Thymus (tissue), 11 donors: ENCODE data around the gene ZCCHC24. TPM values are rescaled to one million over a fixed set of nuclear protein-coding genes. Genes with fewer than 3 reads are reported as not detected.

ENCODE experiments used
- DNase-seq, 9 donors: peaks; one replicate each; pipeline ENCODE4 v3.0.0-alpha.2; 2013; ENCODE audit warnings: low spot score in 9 of 9, low read depth in 6 of 9, missing footprints in 1 of 9
- H3K27ac ChIP-seq, 2 donors: one replicate each; pipeline ENCODE4 v1.5.1; 2013; ENCODE audit warnings: control low read depth in 1 of 2, low read depth in 1 of 2, low read length in 1 of 2, mild to moderate bottlenecking in 1 of 2, moderate library complexity in 1 of 2
- H3K27me3 ChIP-seq, 2 donors: one replicate each; pipeline ENCODE4 v1.5.1; 2013; ENCODE audit warnings: low read length in 1 of 2; ENCODE audit not compliant: control insufficient read depth in 2 of 2, insufficient read depth in 1 of 2
- H3K36me3 ChIP-seq, 2 donors: one replicate each; pipeline ENCODE4 v1.5.1; 2013; ENCODE audit warnings: low read length in 1 of 2, mild to moderate bottlenecking in 1 of 2, moderate library complexity in 1 of 2; ENCODE audit not compliant: control insufficient read depth in 2 of 2, insufficient read depth in 2 of 2
- H3K4me1 ChIP-seq, 2 donors: one replicate each; pipeline ENCODE4 v1.5.1; 2013; ENCODE audit warnings: low read length in 2 of 2; ENCODE audit not compliant: control insufficient read depth in 2 of 2, insufficient read depth in 2 of 2
- H3K4me3 ChIP-seq, 2 donors: one replicate each; pipeline ENCODE4 v1.5.1; 2013; ENCODE audit warnings: low read length in 2 of 2, control low read depth in 1 of 2, mild to moderate bottlenecking in 1 of 2
- H3K9me3 ChIP-seq, 2 donors: one replicate each; pipeline ENCODE4 v1.5.1; 2013; ENCODE audit warnings: low read length in 1 of 2, mild to moderate bottlenecking in 1 of 2; ENCODE audit not compliant: control insufficient read depth in 2 of 2, insufficient read depth in 1 of 2
- WGBS: extraction: QIAGEN DNeasy Blood & Tissue Kit; methylation state at CpG from one replicate; pipeline ENCODE4 v1.1.7; 2013; 5-methylcytosine and 5-hydroxymethylcytosine counted together
- polyA plus RNA-seq: library from polyadenylated mRNA; stranded (reverse); fragments of 200-250 nt; gene quantifications from one replicate; pipeline ENCODE4 v1.2.3, GENCODE V29; 2013
- total RNA-seq: library from RNA; stranded (reverse); fragments of 120-200 nt; gene quantifications from one replicate; pipeline ENCODE4 v1.2.4, GENCODE V29; 2013
- donor health status: healthy.

The ZCCHC24 gene
- total and polyA plus RNA-seq, 2 donors, result 1.2 to 5.4 TPM

DNA sequence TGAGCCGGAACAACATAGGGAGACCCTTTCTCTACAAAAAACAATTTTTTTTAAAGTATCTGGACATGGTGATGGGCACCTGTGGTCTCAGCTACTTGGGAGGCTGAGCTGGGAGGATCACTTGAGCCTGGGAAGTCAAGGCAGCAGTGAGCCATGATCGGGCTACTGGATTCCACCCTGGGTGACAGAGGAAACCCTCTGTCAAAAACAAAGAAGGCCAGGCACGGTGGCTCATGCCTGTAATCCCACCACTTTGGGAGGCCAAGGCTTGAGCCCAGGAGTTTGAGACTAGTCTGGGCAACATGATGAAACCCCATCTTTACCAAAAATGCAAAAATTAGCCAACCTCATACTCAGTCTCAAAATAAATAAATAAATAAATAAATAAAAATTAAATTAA is 19.9 kb upstream of the ZCCHC24 start:
- 97% methylated on average over 3 of the region's 3 CpGs for WGBS
- no peaks in the 10 kb centered on the region for H3K27me3 ChIP-seq
- H3K27ac ChIP-seq, result no peak overlapping the region
- H3K4me1 ChIP-seq, result no peaks in the 10 kb centered on the region
- H3K4me3 ChIP-seq, result no peak overlapping the region
- no peaks in the 10 kb centered on the region for H3K9me3 ChIP-seq
- DNase-seq, result no peak
- no peaks in the 10 kb centered on the region for H3K36me3 ChIP-seq

DNA sequence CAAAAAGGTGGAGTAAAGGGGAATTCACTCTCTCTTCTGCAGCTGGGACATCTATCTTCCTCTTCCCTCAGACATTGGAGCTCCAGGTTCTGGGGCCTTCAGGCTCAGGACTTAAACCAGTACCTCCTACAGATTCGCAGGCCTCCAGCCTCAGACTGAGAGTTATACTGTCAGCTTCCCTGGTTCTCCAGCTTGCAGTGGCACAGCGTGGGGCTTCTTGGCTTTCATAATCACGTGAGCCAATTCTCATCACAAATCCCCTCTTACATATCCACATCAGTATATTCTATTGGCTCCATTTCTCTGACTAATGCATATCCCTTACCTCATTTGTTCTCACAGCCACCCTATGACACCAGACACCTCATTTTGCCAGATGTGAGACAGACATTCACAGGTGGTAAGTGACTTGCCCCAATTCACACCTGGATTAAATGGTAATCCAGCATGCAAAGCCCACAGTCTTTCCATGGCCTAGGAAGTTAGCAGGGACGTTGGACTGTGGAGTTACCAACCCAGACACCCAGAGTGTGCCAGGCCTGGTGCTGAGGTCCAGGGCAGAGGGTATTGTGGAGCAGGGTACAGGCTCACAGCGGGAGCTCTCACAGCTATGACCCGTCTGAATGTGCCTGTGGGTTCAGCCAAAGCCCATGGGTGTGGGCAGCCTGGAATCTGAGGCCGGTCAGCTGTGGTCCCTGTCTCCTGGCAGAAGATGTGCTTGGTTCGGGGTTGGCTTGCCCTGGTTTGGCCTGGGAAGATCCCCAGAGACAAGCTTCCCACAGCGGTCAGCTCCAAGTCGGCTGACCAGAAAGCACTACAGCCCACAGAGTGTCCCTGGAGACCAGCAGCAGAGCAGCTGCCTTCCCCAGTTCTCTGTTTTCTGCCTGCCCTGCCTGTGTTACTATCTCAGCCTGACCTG is 18.4 kb upstream of the ZCCHC24 start:
- Histone ChIP-seq H3K4me1 (no peaks in the 10 kb centered on the region), H3K36me3 (no peaks in the 10 kb centered on the region), H3K27ac (no peak overlapping the region), H3K4me3 (no peak overlapping the region), H3K9me3 (no peaks in the 10 kb centered on the region), H3K27me3 (no peaks in the 10 kb centered on the region)
- WGBS, result 96% methylated on average over 10 of the region's 10 CpGs
- no peak for DNase-seq

- H3K4me3 ChIP-seq, result no peak overlapping the region
- H3K9me3 ChIP-seq, result no peaks in the 10 kb centered on the region
- H3K36me3 ChIP-seq, result no peaks in the 10 kb centered on the region
- DNase-seq, result no peak
- H3K4me1 ChIP-seq, result no peaks in the 10 kb centered on the region
- WGBS, result 97% methylated on average over 4 of the region's 4 CpGs
- peaks cover 0 to 2% of the 10 kb centered on the region in 2 donors for H3K27me3 ChIP-seq
- H3K27ac ChIP-seq, result no peak overlapping the region
Observed at GRCh38 chr10:79460687-79461086, 15.3 kb upstream of the ZCCHC24 start.

DNA sequence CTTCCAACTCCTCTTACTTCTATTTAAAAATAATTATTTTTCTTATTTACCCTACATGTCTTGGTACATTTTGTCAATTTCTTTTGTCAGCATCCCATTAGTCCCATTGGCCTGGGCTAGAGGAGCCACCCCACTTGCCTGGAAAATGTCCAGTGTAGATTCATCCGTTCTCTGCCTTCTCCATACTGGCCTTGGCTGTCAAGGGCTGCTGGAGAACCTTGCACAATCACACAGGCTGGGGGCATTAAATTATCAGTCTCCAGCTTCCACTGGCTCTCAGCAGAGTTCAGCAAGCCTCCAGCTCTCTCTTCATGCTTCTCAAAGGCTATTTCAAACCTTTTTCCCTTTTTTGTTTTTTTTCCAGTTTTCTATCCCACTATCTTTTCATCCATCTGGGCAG is 13.8 kb upstream of the ZCCHC24 start:
- no peaks in the 10 kb centered on the region for H3K4me1 ChIP-seq
- WGBS, result 96% methylated on average over 1 of the region's 1 CpG
- no peaks in the 10 kb centered on the region for H3K9me3 ChIP-seq
- H3K27ac ChIP-seq, result no peak overlapping the region
- H3K4me3 ChIP-seq, result no peak overlapping the region
- peaks cover 0 to 2% of the 10 kb centered on the region in 2 donors for H3K27me3 ChIP-seq
- DNase-seq, result no peak
- no peaks in the 10 kb centered on the region for H3K36me3 ChIP-seq

DNA sequence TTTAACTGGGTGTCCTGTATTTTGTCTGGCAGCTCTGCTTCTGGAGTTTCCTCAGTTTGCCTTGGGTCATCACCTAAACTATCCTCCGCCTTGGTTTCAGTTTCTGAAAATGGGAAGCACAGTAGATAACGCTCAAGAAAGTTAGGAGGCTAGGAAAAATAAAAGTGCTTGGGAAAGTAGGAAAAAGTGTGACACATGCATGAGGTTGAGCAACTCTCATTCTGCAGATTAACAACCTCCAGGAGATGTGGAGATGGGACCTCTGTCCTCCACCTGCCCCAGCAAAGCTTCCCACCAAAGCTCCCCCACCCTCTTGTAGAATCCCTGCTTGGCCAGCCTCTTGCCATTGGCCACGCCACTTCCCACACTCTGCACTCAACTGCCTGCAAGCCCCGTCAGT is 13.1 kb upstream of the ZCCHC24 start:
- Histone ChIP-seq H3K4me3 (no peak overlapping the region), H3K9me3 (no peaks in the 10 kb centered on the region), H3K27me3 (peaks cover 0 to 2% of the 10 kb centered on the region in 2 donors), H3K36me3 (no peaks in the 10 kb centered on the region), H3K4me1 (no peaks in the 10 kb centered on the region), H3K27ac (no peak overlapping the region)
- WGBS, result 97% methylated on average over 4 of the region's 4 CpGs
- no peak for DNase-seq

GRCh38 chr10:79457256-79457785 is 11.9 kb upstream of the ZCCHC24 start:
- Histone ChIP-seq H3K27ac (no peak overlapping the region), H3K9me3 (no peaks in the 10 kb centered on the region), H3K36me3 (no peaks in the 10 kb centered on the region), H3K4me3 (no peak overlapping the region), H3K27me3 (peaks cover 0 to 2% of the 10 kb centered on the region in 2 donors), H3K4me1 (no peaks in the 10 kb centered on the region)
- WGBS, result 88% methylated on average over 7 of the region's 7 CpGs
- no peak for DNase-seq

DNA sequence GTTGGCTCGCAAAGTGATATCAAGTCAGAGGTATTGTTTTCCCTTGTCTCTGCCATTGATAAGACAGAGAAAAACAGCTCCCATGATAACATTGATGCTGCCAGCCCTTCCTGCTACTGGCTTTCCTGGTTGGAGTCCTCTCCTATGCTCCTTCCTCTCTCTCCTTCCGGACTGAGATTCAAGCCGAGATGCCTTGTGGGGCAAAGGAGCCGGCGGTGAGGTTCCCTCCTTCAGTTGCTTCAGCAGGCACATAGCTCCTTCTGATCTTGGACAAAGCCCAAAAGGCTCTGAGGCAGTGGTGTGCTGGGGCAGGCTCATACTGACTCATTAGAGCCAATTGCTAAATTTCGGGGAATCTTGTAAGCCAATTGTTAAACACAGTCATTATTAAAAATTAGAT is 8.8 kb upstream of the ZCCHC24 start:
- no peak for DNase-seq
- H3K36me3 ChIP-seq, result no peaks in the 10 kb centered on the region
- H3K27me3 ChIP-seq, result peaks cover 0 to 2% of the 10 kb centered on the region in 2 donors
- no peak overlapping the region for H3K27ac ChIP-seq
- no peak overlapping the region for H3K4me3 ChIP-seq
- H3K9me3 ChIP-seq, result no peaks in the 10 kb centered on the region
- no peaks in the 10 kb centered on the region for H3K4me1 ChIP-seq
- WGBS, result 92% methylated on average over 6 of the region's 6 CpGs

GRCh38 chr10:79453392-79453791 is 8.0 kb upstream of the ZCCHC24 start:
- no peak for DNase-seq
- no peaks in the 10 kb centered on the region for H3K36me3 ChIP-seq
- H3K4me1 ChIP-seq, result no peaks in the 10 kb centered on the region
- no peak overlapping the region for H3K27ac ChIP-seq
- WGBS, result over 99% methylated on average over 3 of the region's 3 CpGs
- H3K9me3 ChIP-seq, result no peaks in the 10 kb centered on the region
- peaks cover 0 to 3% of the 10 kb centered on the region in 2 donors for H3K27me3 ChIP-seq
- H3K4me3 ChIP-seq, result no peak overlapping the region

DNA sequence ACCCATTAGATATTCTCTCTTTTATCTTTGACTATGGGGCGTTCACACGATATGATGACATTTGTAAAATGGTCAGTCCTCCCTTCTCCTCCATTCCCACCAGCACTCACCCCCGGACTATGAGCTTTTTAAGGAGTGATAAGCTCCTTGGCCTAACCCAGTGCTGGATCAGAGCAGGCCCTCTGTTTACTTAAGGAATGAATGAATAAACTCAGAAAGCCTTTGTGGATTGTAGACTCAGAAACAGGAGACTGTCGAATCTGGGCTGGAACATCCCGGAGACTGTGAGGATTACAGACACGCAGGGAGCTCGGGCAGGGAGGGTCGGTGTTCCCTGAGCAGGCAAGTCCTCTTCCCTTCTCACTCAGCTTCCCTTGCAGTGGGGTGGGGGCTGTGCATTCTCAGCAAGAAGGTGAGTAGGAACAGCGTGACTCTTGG is 6.8 kb upstream of the ZCCHC24 start:
- H3K4me3 ChIP-seq, result no peak overlapping the region
- H3K9me3 ChIP-seq, result no peaks in the 10 kb centered on the region
- 88% methylated on average over 9 of the region's 9 CpGs for WGBS
- no peak for DNase-seq
- H3K4me1 ChIP-seq, result no peaks in the 10 kb centered on the region
- H3K36me3 ChIP-seq, result no peaks in the 10 kb centered on the region
- no peak overlapping the region for H3K27ac ChIP-seq
- peaks cover 0 to 14% of the 10 kb centered on the region in 2 donors for H3K27me3 ChIP-seq
